HEK293T (cell line): ENCODE results near the gene TNFRSF21.

Source experiments
- ARNT ChIP-seq: fragments of 450-650 bp; IDR thresholded peaks from 2 replicates; pipeline ENCODE4 v1.6.1; 2017; ENCODE audit warnings: mild to moderate bottlenecking
- BHLHE40 ChIP-seq: fragments of 450-650 bp; IDR thresholded peaks from 2 replicates; pipeline ENCODE4 v1.6.1; 2016; ENCODE audit warnings: mild to moderate bottlenecking, moderate library complexity, borderline replicate concordance
- CTBP1 ChIP-seq: fragments of 450-650 bp; IDR thresholded peaks from 2 replicates; pipeline ENCODE4 v1.6.1; 2016; ENCODE audit warnings: borderline replicate concordance
- FOXM1 ChIP-seq: fragments of 450-650 bp; IDR thresholded peaks from 2 replicates; pipeline ENCODE4 v1.6.1; 2017; ENCODE audit warnings: mild to moderate bottlenecking, borderline replicate concordance
- HDGF ChIP-seq: fragments of 450-650 bp; IDR thresholded peaks from 2 replicates; pipeline ENCODE4 v1.6.1; 2017; ENCODE audit warnings: antibody characterized with exemption, borderline replicate concordance
- NFRKB ChIP-seq: fragments of 450-650 bp; IDR thresholded peaks from 2 replicates; pipeline ENCODE4 v1.6.1; 2016; ENCODE audit warnings: mild to moderate bottlenecking, moderate library complexity
- SP1 ChIP-seq: fragments of 450-650 bp; IDR thresholded peaks from 2 replicates; pipeline ENCODE4 v1.6.1; 2017
- TARDBP ChIP-seq: fragments of 450-650 bp; IDR thresholded peaks from 2 replicates; pipeline ENCODE4 v1.6.1; 2016
- ZNF384 ChIP-seq: fragments of 450-650 bp; IDR thresholded peaks from 2 replicates; pipeline ENCODE4 v1.6.1; 2016
- TF ChIP-seq, protein P1 (sequence below): fragments of 450-650 bp; IDR thresholded peaks from 2 replicates; pipeline ENCODE4 v1.6.1; 2016

DNA sequence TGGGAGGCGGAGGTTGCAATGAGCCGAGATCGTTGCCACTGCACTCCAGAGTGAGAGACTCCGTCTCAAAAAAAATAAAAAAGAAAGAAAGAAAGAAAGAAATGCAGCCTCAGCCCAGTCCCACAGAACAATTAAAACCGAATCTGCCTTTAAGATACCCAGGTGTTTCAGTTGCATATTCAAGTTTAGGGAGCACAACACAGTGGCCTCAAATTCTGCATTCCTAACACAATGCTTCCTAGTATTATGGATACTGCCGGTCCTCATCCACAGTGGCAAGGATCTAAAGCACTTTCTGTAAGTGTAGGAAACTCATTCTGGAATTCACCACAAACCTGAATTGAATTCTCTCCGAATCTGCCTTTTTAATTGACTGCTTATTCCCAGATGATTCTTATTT lies 80.5 kb downstream of the TNFRSF21 start:
- TF ChIP-seq BHLHE40 = no peak
- no peak for TF ChIP-seq HDGF
- TF ChIP-seq FOXM1 = no peak
- no peak for TF ChIP-seq TARDBP
- TF ChIP-seq CTBP1 = no peak
- no peak for TF ChIP-seq SP1
- TF ChIP-seq ARNT = no peak
- no peak for TF ChIP-seq ZNF384
- TF ChIP-seq, protein P1, sequence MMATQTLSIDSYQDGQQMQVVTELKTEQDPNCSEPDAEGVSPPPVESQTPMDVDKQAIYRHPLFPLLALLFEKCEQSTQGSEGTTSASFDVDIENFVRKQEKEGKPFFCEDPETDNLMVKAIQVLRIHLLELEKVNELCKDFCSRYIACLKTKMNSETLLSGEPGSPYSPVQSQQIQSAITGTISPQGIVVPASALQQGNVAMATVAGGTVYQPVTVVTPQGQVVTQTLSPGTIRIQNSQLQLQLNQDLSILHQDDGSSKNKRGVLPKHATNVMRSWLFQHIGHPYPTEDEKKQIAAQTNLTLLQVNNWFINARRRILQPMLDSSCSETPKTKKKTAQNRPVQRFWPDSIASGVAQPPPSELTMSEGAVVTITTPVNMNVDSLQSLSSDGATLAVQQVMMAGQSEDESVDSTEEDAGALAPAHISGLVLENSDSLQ = no peak
- TF ChIP-seq NFRKB = no peak
